ENCODE measurements around the gene NTHL1. TPM values are rescaled to one million over a fixed set of nuclear protein-coding genes. Genes with fewer than 3 reads are reported as not detected.

Gene NTHL1
- total RNA-seq, 2 experiments from 2014 or later, result 22.5 to 24.5 TPM

- peaks cover 3% of the 10 kb centered on the region for H3K4me1 Mint-ChIP-seq
- POLR2A ChIA-PET, result interaction anchor here (0.6 to 1.3 kb wide), 2 partner anchors 24 to 25 kb away, joined by 3 read pairs; partner anchors contain the start of genes NTHL1 and TSC2
- H3K27me3 Mint-ChIP-seq, result no peaks in the 10 kb centered on the region
- CTCF ChIA-PET, result no interaction called here
- no peak overlapping the region for H3K4me3 Mint-ChIP-seq
- H3K27ac Mint-ChIP-seq, result no peak overlapping the region
- no peaks in the 10 kb centered on the region for H3K9me3 Mint-ChIP-seq
- DNase-seq, result no peak
- H3K36me3 Mint-ChIP-seq (ENCODE audit: low read depth), result peaks cover 24% of the 10 kb centered on the region
These were observed 23.2 kb upstream of the NTHL1 start for GRCh38 chr16:2070576-2071453.

- Mint-ChIP-seq H3K27me3 (no peaks in the 10 kb centered on the region), H3K9me3 (no peaks in the 10 kb centered on the region), H3K27ac (no peak overlapping the region), H3K36me3 (ENCODE audit: low read depth) (peaks cover 19% of the 10 kb centered on the region), H3K4me1 (peaks cover 4% of the 10 kb centered on the region), H3K4me3 (no peak overlapping the region)
- no peak for DNase-seq
- ChIA-PET POLR2A (interaction anchor here (0.8 kb wide), 1 partner anchor 27 kb away, joined by 3 read pairs; no protein-coding TSS in a partner anchor), CTCF (interaction anchor here (0.5 to 1.0 kb wide), 2 partner anchors 55 to 74 kb away, joined by 3 read pairs; no protein-coding TSS in a partner anchor)
These were observed 18.5 kb upstream of the NTHL1 start for GRCh38 chr16:2066139-2066538.

GRCh38 chr16:2064368-2064945 is 16.8 kb upstream of the NTHL1 start:
- peaks cover 16% of the 10 kb centered on the region for H3K36me3 Mint-ChIP-seq (ENCODE audit: low read depth)
- H3K4me3 Mint-ChIP-seq, result no peak overlapping the region
- H3K27ac Mint-ChIP-seq, result no peak overlapping the region
- H3K9me3 Mint-ChIP-seq, result no peaks in the 10 kb centered on the region
- ChIA-PET CTCF (no interaction called here), POLR2A (no interaction called here)
- H3K4me1 Mint-ChIP-seq, result peaks cover 4% of the 10 kb centered on the region
- DNase-seq, result no peak
- no peaks in the 10 kb centered on the region for H3K27me3 Mint-ChIP-seq

GRCh38 chr16:2063861-2064260 is 16.2 kb upstream of the NTHL1 start:
- ChIA-PET POLR2A (no interaction called here), CTCF (no interaction called here)
- Mint-ChIP-seq H3K4me1 (peaks cover 4% of the 10 kb centered on the region), H3K27me3 (no peaks in the 10 kb centered on the region), H3K9me3 (no peaks in the 10 kb centered on the region), H3K27ac (no peak overlapping the region), H3K36me3 (ENCODE audit: low read depth) (peaks cover 16% of the 10 kb centered on the region), H3K4me3 (no peak overlapping the region)
- DNase-seq, result no peak

- CTCF ChIA-PET, result no interaction called here
- H3K4me1 Mint-ChIP-seq, result peaks cover 4% of the 10 kb centered on the region
- no peak overlapping the region for H3K4me3 Mint-ChIP-seq
- H3K27me3 Mint-ChIP-seq, result no peaks in the 10 kb centered on the region
- peaks cover 13% of the 10 kb centered on the region for H3K36me3 Mint-ChIP-seq (ENCODE audit: low read depth)
- no peaks in the 10 kb centered on the region for H3K9me3 Mint-ChIP-seq
- POLR2A ChIA-PET, result interaction anchor here (1.6 kb wide), 1 partner anchor 9 kb away, joined by 4 read pairs; no protein-coding TSS in a partner anchor
- no peak overlapping the region for H3K27ac Mint-ChIP-seq
- no peak for DNase-seq
These were observed 15.2 kb upstream of the NTHL1 start for GRCh38 chr16:2062801-2063200.

- H3K4me3 Mint-ChIP-seq, result no peak overlapping the region
- H3K9me3 Mint-ChIP-seq, result no peaks in the 10 kb centered on the region
- ChIA-PET POLR2A (no interaction called here), CTCF (no interaction called here)
- no peaks in the 10 kb centered on the region for H3K27me3 Mint-ChIP-seq
- DNase-seq, result no peak
- H3K4me1 Mint-ChIP-seq, result peaks cover 4% of the 10 kb centered on the region
- no peak overlapping the region for H3K27ac Mint-ChIP-seq
- peaks cover 7% of the 10 kb centered on the region for H3K36me3 Mint-ChIP-seq (ENCODE audit: low read depth)
These were observed 13.9 kb upstream of the NTHL1 start for GRCh38 chr16:2061526-2061925.

GRCh38 chr16:2061023-2061422 is 13.4 kb upstream of the NTHL1 start:
- no peak overlapping the region for H3K27ac Mint-ChIP-seq
- ChIA-PET CTCF (no interaction called here), POLR2A (no interaction called here)
- peaks cover 3% of the 10 kb centered on the region for H3K4me1 Mint-ChIP-seq
- H3K27me3 Mint-ChIP-seq, result no peaks in the 10 kb centered on the region
- H3K9me3 Mint-ChIP-seq, result no peaks in the 10 kb centered on the region
- DNase-seq, result no peak
- H3K36me3 Mint-ChIP-seq (ENCODE audit: low read depth), result peaks cover 3% of the 10 kb centered on the region
- no peak overlapping the region for H3K4me3 Mint-ChIP-seq

GRCh38 chr16:2060346-2060745 is 12.7 kb upstream of the NTHL1 start:
- DNase-seq, result no peak
- Mint-ChIP-seq H3K9me3 (no peaks in the 10 kb centered on the region), H3K27ac (no peak overlapping the region), H3K27me3 (no peaks in the 10 kb centered on the region), H3K36me3 (ENCODE audit: low read depth) (peaks cover under 1% of the 10 kb centered on the region), H3K4me3 (no peak overlapping the region), H3K4me1 (no peaks in the 10 kb centered on the region)
- CTCF ChIA-PET, result no interaction called here
- POLR2A ChIA-PET, result no interaction called here

GRCh38 chr16:2058872-2059271 is 11.2 kb upstream of the NTHL1 start:
- POLR2A ChIA-PET, result no interaction called here

GRCh38 chr16:2058420-2058819 is 10.8 kb upstream of the NTHL1 start:
- Mint-ChIP-seq H3K9me3 (no peaks in the 10 kb centered on the region), H3K4me3 (no peak overlapping the region), H3K36me3 (ENCODE audit: low read depth) (peaks cover 3% of the 10 kb centered on the region), H3K27me3 (no peaks in the 10 kb centered on the region), H3K27ac (no peak overlapping the region), H3K4me1 (no peaks in the 10 kb centered on the region)
- POLR2A ChIA-PET, result no interaction called here
- CTCF ChIA-PET, result no interaction called here
- DNase-seq, result no peak

More at GRCh38 chr16:2058872-2059271, 11.2 kb upstream of the NTHL1 start:
- CTCF ChIA-PET, result interaction anchor here (0.9 kb wide), 1 partner anchor 11 kb away, joined by 6 read pairs; the partner anchor contains the start of genes NTHL1 and TSC2
- Mint-ChIP-seq H3K36me3 (ENCODE audit: low read depth) (peaks cover 3% of the 10 kb centered on the region), H3K4me3 (no peak overlapping the region), H3K9me3 (no peaks in the 10 kb centered on the region), H3K27ac (no peak overlapping the region), H3K4me1 (no peaks in the 10 kb centered on the region), H3K27me3 (no peaks in the 10 kb centered on the region)
- DNase-seq, result no peak

GRCh38 chr16:2057438-2057837 is 9.8 kb upstream of the NTHL1 start:
- POLR2A ChIA-PET, result no interaction called here
- Mint-ChIP-seq H3K27me3 (no peaks in the 10 kb centered on the region), H3K36me3 (ENCODE audit: low read depth) (peaks cover 3% of the 10 kb centered on the region), H3K9me3 (no peaks in the 10 kb centered on the region), H3K4me3 (no peak overlapping the region), H3K4me1 (no peaks in the 10 kb centered on the region), H3K27ac (no peak overlapping the region)
- DNase-seq, result no peak
- CTCF ChIA-PET, result no interaction called here

- Mint-ChIP-seq H3K4me3 (no peak overlapping the region), H3K27me3 (no peaks in the 10 kb centered on the region), H3K4me1 (no peaks in the 10 kb centered on the region), H3K36me3 (ENCODE audit: low read depth) (peaks cover 3% of the 10 kb centered on the region), H3K27ac (no peak overlapping the region), H3K9me3 (no peaks in the 10 kb centered on the region)
- ChIA-PET CTCF (interaction anchor here (1.5 to 1.7 kb wide), 2 partner anchors 9 to 34 kb away, joined by 5 to 6 read pairs; partner anchors contain the start of genes NTHL1 and TSC2), POLR2A (no interaction called here)
- DNase-seq, result no peak
These were observed 9.2 kb upstream of the NTHL1 start for GRCh38 chr16:2056681-2057407.

GRCh38 chr16:2056077-2056476 is 8.4 kb upstream of the NTHL1 start:
- CTCF ChIA-PET, result interaction anchor here (1.5 to 1.7 kb wide), 2 partner anchors 8 to 34 kb away, joined by 5 to 6 read pairs; partner anchors contain the start of genes NTHL1 and TSC2
- Mint-ChIP-seq H3K4me3 (no peak overlapping the region), H3K9me3 (no peaks in the 10 kb centered on the region), H3K36me3 (ENCODE audit: low read depth) (peaks cover 3% of the 10 kb centered on the region), H3K27ac (no peak overlapping the region), H3K4me1 (no peaks in the 10 kb centered on the region), H3K27me3 (no peaks in the 10 kb centered on the region)
- POLR2A ChIA-PET, result no interaction called here
- no peak for DNase-seq
